ENCODE results near the gene GPR162.

Gene GPR162

GRCh38 chr12:6834254-6834653 lies 12.6 kb downstream of the GPR162 start:
- DNase-seq, result no peak

GRCh38 chr12:6834873-6835272 lies 13.3 kb downstream of the GPR162 start:
- DNase-seq, result no peak

GRCh38 chr12:6836851-6837250 lies 15.2 kb downstream of the GPR162 start:
- no peak for DNase-seq

GRCh38 chr12:6837370-6838060 lies 15.9 kb downstream of the GPR162 start:
- DNase-seq, result no peak

GRCh38 chr12:6838854-6839253 lies 17.2 kb downstream of the GPR162 start:
- DNase-seq, result no peak

GRCh38 chr12:6839482-6840201 lies 18.0 kb downstream of the GPR162 start:
- no peak for DNase-seq

- DNase-seq, result no peak
Measured at GRCh38 chr12:6840330-6840729, 18.7 kb downstream of the GPR162 start.

- DNase-seq, result no peak
Measured at GRCh38 chr12:6840761-6841515, 19.3 kb downstream of the GPR162 start, which contains the start of gene GNB3. Gene GNB3, plus strand, starts transcription at chr12:6840925. Its CDS starts 363 bp downstream, at chr12:6841288.

GRCh38 chr12:6842075-6842474 lies 20.5 kb downstream of the GPR162 start:
- DNase-seq, result no peak

GRCh38 chr12:6843118-6843902 lies 21.7 kb downstream of the GPR162 start:
- DNase-seq, result no peak

GRCh38 chr12:6845395-6845794 lies 23.8 kb downstream of the GPR162 start:
- DNase-seq, result no peak

GRCh38 chr12:6846316-6846869 lies 24.8 kb downstream of the GPR162 start:
- no peak for DNase-seq

GRCh38 chr12:6847676-6848075 lies 26.1 kb downstream of the GPR162 start:
- no peak for DNase-seq

GRCh38 chr12:6849427-6849826 lies 27.8 kb downstream of the GPR162 start:
- no peak for DNase-seq

GRCh38 chr12:6849976-6850560 lies 28.4 kb downstream of the GPR162 start:
- no peak for DNase-seq

GRCh38 chr12:6850796-6851152 lies 29.2 kb downstream of the GPR162 start:
- DNase-seq, result peak in 2 of 58 donors; percentile 37 to 62

- peak; percentile 52 to 98 (median 88) for DNase-seq
Measured at GRCh38 chr12:6851153-6851920, 29.7 kb downstream of the GPR162 start, which contains the start of gene CDCA3. Gene CDCA3, minus strand, starts transcription at chr12:6851286. Its CDS starts 334 bp downstream, at chr12:6850952.

GRCh38 chr12:6851921-6852650 lies 30.5 kb downstream of the GPR162 start, which contains the start of gene USP5:
Gene USP5, plus strand, starts transcription at chr12:6852150. Its CDS starts 30 bp downstream, at chr12:6852180.
- DNase-seq, result peak; percentile 96 to 100 (median 100)
